Hepatocyte (in vitro differentiated cells): Measurements from ENCODE around the gene ETF1. TPM values are rescaled to one million over a fixed set of nuclear protein-coding genes. Genes with fewer than 3 reads are reported as not detected.
A peak's percentile ranks its signal among the peaks of the same experiment; 100 is the strongest.

Source experiments
- DNase-seq: peaks from one replicate; pipeline ENCODE4 v3.0.0-alpha.2; 2016; ENCODE audit warnings: low spot score
- H2AFZ ChIP-seq: fragments of 200-600 bp; sonication (generic); 2 replicates; pipeline ENCODE4 v1.6.0; 2016; ENCODE audit warnings: antibody characterized with exemption, mild to moderate bottlenecking
- H3K27ac ChIP-seq: fragments of 200-600 bp; sonication (generic); 2 replicates; pipeline ENCODE4 v1.5.1; 2016; ENCODE audit warnings: mild to moderate bottlenecking
- H3K27me3 ChIP-seq: fragments of 200-600 bp; sonication (generic); 2 replicates; pipeline ENCODE4 v1.6.1; 2016
- H3K36me3 ChIP-seq: fragments of 200-600 bp; sonication (generic); replicated peaks from 2 replicates; pipeline ENCODE4 v1.5.1; 2016; ENCODE audit warnings: low read depth; ENCODE audit not compliant: insufficient read depth
- H3K4me1 ChIP-seq: fragments of 200-600 bp; sonication (generic); 2 replicates; pipeline ENCODE4 v1.5.1; 2016; ENCODE audit warnings: mild to moderate bottlenecking, moderate library complexity; ENCODE audit not compliant: insufficient read depth
- H3K4me2 ChIP-seq: fragments of 200-600 bp; sonication (generic); 2 replicates; pipeline ENCODE4 v1.6.0; 2016
- H3K4me3 ChIP-seq: fragments of 200-600 bp; sonication (generic); 2 replicates; pipeline ENCODE4 v1.5.1; 2016; ENCODE audit warnings: mild to moderate bottlenecking
- H3K79me2 ChIP-seq: fragments of 200-600 bp; sonication (generic); 2 replicates; pipeline ENCODE4 v1.6.0; 2017; ENCODE audit warnings: mild to moderate bottlenecking
- H3K9me2 ChIP-seq: fragments of 200-600 bp; sonication (generic); replicated peaks from 2 replicates; pipeline ENCODE4 v1.6.0; 2017; ENCODE audit warnings: mild to moderate bottlenecking; ENCODE audit not compliant: insufficient read depth
- H3K9me3 ChIP-seq: fragments of 200-600 bp; sonication (generic); 2 replicates; pipeline ENCODE4 v1.5.1; 2016; ENCODE audit warnings: low read depth, mild to moderate bottlenecking
- H4K20me1 ChIP-seq: fragments of 200-600 bp; sonication (generic); 2 replicates; pipeline ENCODE4 v1.6.0; 2016; ENCODE audit warnings: mild to moderate bottlenecking; ENCODE audit not compliant: insufficient read depth, poor library complexity, severe bottlenecking
- CTCF ChIP-seq: fragments of 200-600 bp; sonication (generic); IDR thresholded peaks from 2 replicates; pipeline ENCODE4 v1.5.1; 2016; ENCODE audit warnings: antibody characterized with exemption, mild to moderate bottlenecking; ENCODE audit not compliant: poor library complexity
- EZH2 ChIP-seq: fragments of 200-600 bp; sonication (generic); IDR thresholded peaks from 2 replicates; pipeline ENCODE4 v1.6.1; 2016; ENCODE audit warnings: antibody characterized with exemption, mild to moderate bottlenecking, borderline replicate concordance
- EZH2phosphoT487 ChIP-seq: fragments of 200-600 bp; sonication (generic); IDR thresholded peaks from one replicate; pipeline ENCODE4 v1.6.1; 2018; ENCODE audit warnings: antibody characterized with exemption, mild to moderate bottlenecking, low read depth, moderate library complexity; ENCODE audit not compliant: unreplicated experiment, severe bottlenecking
- WGBS: methylation state at CpG from one replicate; pipeline ENCODE4 v1.1.6; 2016; ENCODE audit warnings: low lambda C conversion rate; ENCODE audit errors: missing lambda C conversion rate; 5-methylcytosine and 5-hydroxymethylcytosine counted together
- polyA plus RNA-seq: library from polyadenylated mRNA; unstranded; fragments of >200 nt; fragmentation: Nextera tagmentation; extraction: Ambion mirVana; gene quantifications from 2 replicates; pipeline ENCODE4 v1.2.1, GENCODE V29; 2016
- small RNA-seq: library from RNA; depleted of rRNA; stranded (forward); fragments of <200 nt; gene quantifications from one replicate; pipeline ENCODE3, GENCODE V24; 2014
- total RNA-seq: library from RNA; depleted of rRNA; stranded (reverse); fragments of >200 nt; gene quantifications from 2 replicates; pipeline ENCODE4 v1.2.3, GENCODE V29; 2014

The ETF1 gene
- total and polyA plus RNA-seq, 2 experiments from 2014 or later: 42.6 to 93.3 TPM

DNA sequence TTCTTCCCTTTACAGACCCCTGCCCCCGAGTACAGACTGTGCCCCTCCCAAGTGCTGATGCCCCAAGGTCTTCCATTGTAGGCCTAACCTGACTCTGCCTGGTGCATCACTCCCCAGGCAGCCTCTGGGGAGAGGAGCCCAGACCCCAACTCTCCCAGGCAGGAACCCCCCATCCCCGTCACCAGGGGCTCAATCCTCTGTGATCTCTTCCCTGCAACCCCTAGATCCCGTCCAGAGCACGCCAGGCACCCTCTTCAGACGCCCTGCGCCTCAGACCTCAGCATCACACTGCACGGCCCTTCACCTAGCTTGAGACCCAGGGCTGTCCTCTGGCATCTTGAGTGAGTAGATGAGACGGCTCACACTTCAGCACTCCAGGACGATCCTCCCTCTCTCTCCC, 84.2 kb downstream of the ETF1 start:
- Histone ChIP-seq H3K27me3 (no peaks in the 10 kb centered on the region), H3K4me1 (peaks cover 6% of the 10 kb centered on the region), H3K27ac (no peak overlapping the region), H3K4me2 (no peak overlapping the region), H3K9me3 (no peaks in the 10 kb centered on the region), H4K20me1 (no peaks in the 10 kb centered on the region), H3K4me3 (no peak overlapping the region), H3K36me3 (no peaks in the 10 kb centered on the region), H3K9me2 (no peaks in the 10 kb centered on the region), H3K79me2 (no peaks in the 10 kb centered on the region), H2AFZ (no peak overlapping the region)
- TF ChIP-seq CTCF (no peak), EZH2 (no peak), EZH2phosphoT487 (no peak)
- no peak for DNase-seq
- WGBS: 82% methylated on average over 9 of the region's 9 CpGs

GRCh38 chr5:138458384-138458783, 84.7 kb downstream of the ETF1 start:
- WGBS: 64% methylated on average over 10 of the region's 11 CpGs

DNA sequence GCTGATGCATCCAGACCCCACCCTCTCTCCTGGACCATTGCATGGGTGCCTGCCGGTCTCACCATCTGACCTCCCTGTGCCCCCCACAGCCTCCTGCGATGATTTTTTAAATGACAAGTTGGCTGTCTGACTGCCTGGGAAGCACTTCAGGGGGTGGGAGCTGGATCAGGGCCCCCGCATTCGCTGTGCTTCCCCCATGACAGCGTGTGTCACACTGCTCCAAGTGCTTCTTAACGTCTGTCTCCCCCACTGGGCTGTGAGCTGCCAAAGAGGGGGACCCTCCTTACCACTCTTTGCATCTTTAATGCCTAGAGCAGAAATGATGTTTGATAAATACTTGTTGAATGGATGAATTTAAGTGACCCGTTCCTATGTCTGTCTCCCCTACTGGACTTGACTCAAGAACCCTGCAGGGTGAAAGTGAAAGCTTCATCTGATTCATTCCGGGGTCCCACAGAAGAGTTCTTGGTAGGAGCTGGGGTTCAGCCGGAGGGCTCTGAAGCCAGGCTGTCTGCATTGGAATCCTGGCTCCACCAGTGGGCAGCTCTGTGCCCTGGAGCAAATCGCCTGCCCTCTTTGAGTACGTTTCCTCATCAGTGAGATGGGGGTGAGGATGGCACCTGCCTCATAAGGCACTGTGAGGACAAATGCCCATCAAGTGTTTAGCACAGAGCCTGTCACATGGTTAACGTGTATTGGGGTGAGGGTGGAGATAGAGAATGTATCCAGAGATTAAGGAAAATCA, 85.3 kb downstream of the ETF1 start:
- Histone ChIP-seq H3K27me3 (no peaks in the 10 kb centered on the region), H3K4me1 (no peaks in the 10 kb centered on the region), H4K20me1 (no peaks in the 10 kb centered on the region), H2AFZ (no peak overlapping the region), H3K36me3 (no peaks in the 10 kb centered on the region), H3K9me3 (no peaks in the 10 kb centered on the region), H3K4me2 (no peak overlapping the region), H3K79me2 (no peaks in the 10 kb centered on the region), H3K9me2 (no peaks in the 10 kb centered on the region), H3K27ac (no peak overlapping the region), H3K4me3 (no peak overlapping the region)
- 82% methylated on average over 12 of the region's 12 CpGs for WGBS
- DNase-seq: peak; percentile 4
- TF ChIP-seq CTCF: no peak
- no peak for TF ChIP-seq EZH2
- no peak for TF ChIP-seq EZH2phosphoT487

More at GRCh38 chr5:138458384-138458783, 84.7 kb downstream of the ETF1 start:
- no peaks in the 10 kb centered on the region for H3K79me2 ChIP-seq
- no peaks in the 10 kb centered on the region for H3K9me2 ChIP-seq
- TF ChIP-seq EZH2phosphoT487 (no peak), EZH2 (no peak), CTCF (no peak)
- H3K27ac ChIP-seq: no peak overlapping the region
- H3K4me3 ChIP-seq: no peak overlapping the region
- no peak overlapping the region for H3K4me2 ChIP-seq
- peaks cover 4% of the 10 kb centered on the region for H3K4me1 ChIP-seq
- no peaks in the 10 kb centered on the region for H3K36me3 ChIP-seq
- no peak overlapping the region for H2AFZ ChIP-seq
- no peaks in the 10 kb centered on the region for H4K20me1 ChIP-seq
- DNase-seq: peak; percentile 23
- no peaks in the 10 kb centered on the region for H3K27me3 ChIP-seq
- H3K9me3 ChIP-seq: no peaks in the 10 kb centered on the region

Small RNA genes within 50 kb of the gene (small RNA-seq; reads per million reads assigned to genes)
- gene RF00154 (192 reads per million, percentile 98 among the genes with 10 or more reads in this experiment), gene SNORD63 (1,034 reads per million, percentile 99 among the genes with 10 or more reads in this experiment)

Other genes with a start within 250 kb of the ETF1 start
- 2.3 and 3.7 TPM in 2 replicates for gene CDC25C, start 211.4 kb downstream of the ETF1 start, total RNA-seq
- gene CDC25C, start 211.4 kb downstream of the ETF1 start, polyA plus RNA-seq: 1.6 and 3.1 TPM in 2 replicates
- 33.6 and 33.7 TPM in 2 replicates for gene FAM53C, start 205.0 kb downstream of the ETF1 start, total RNA-seq
- 27.4 and 31.0 TPM in 2 replicates for gene FAM53C, start 205.0 kb downstream of the ETF1 start, polyA plus RNA-seq
- gene KDM3B, start 190.6 kb downstream of the ETF1 start, total RNA-seq: 56.6 and 67.8 TPM in 2 replicates
- 19.0 and 22.1 TPM in 2 replicates for gene KDM3B, start 190.6 kb downstream of the ETF1 start, polyA plus RNA-seq
- 0.67 and 3.2 TPM in 2 replicates for gene REEP2, start 104.2 kb downstream of the ETF1 start, total RNA-seq
- 0.66 and 1.9 TPM in 2 replicates for gene REEP2, start 104.2 kb downstream of the ETF1 start, polyA plus RNA-seq
- 64.2 and 95.4 TPM in 2 replicates for gene EGR1, start 77.8 kb downstream of the ETF1 start, total RNA-seq
- 336 and 434 TPM in 2 replicates for gene EGR1, start 77.8 kb downstream of the ETF1 start, polyA plus RNA-seq
- gene HSPA9, start 32.2 kb upstream of the ETF1 start, total RNA-seq: 383 and 429 TPM in 2 replicates
- 211 and 212 TPM in 2 replicates for gene HSPA9, start 32.2 kb upstream of the ETF1 start, polyA plus RNA-seq
- 335 and 349 TPM in 2 replicates for gene CTNNA1, start 210.2 kb upstream of the ETF1 start, total RNA-seq
- 134 and 152 TPM in 2 replicates for gene CTNNA1, start 210.2 kb upstream of the ETF1 start, polyA plus RNA-seq